ENCODE results near the gene TM7SF3.

Gene TM7SF3

DNA sequence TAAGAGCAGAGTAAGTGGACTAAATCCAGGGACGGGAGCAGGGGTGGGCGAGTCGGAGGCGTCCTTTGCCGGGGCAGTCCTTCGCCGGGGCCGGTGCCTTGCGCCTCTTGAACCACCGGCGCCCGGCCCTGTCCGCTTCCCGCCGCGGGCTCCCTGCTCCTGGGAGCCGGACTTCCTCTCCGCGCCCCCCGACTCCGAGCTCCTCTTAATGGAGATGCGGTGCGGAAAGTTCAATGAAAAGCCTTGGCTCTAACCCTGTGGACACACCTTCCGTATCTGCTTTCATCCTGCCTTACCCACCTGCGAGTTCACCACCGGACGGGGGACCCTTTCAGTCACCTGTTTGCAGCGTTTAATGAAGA, 75.5 kb downstream of the TM7SF3 start:
- ChIA-PET CTCF (interaction anchor here (1.2 kb wide), 1 partner anchor 34 kb away, joined by 3 read pairs; no protein-coding TSS in a partner anchor), POLR2A (no interaction called here)
- no peak for DNase-seq (ENCODE audit: extremely low spot score)
- TF ChIP-seq, protein P1, sequence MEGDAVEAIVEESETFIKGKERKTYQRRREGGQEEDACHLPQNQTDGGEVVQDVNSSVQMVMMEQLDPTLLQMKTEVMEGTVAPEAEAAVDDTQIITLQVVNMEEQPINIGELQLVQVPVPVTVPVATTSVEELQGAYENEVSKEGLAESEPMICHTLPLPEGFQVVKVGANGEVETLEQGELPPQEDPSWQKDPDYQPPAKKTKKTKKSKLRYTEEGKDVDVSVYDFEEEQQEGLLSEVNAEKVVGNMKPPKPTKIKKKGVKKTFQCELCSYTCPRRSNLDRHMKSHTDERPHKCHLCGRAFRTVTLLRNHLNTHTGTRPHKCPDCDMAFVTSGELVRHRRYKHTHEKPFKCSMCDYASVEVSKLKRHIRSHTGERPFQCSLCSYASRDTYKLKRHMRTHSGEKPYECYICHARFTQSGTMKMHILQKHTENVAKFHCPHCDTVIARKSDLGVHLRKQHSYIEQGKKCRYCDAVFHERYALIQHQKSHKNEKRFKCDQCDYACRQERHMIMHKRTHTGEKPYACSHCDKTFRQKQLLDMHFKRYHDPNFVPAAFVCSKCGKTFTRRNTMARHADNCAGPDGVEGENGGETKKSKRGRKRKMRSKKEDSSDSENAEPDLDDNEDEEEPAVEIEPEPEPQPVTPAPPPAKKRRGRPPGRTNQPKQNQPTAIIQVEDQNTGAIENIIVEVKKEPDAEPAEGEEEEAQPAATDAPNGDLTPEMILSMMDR (IDR thresholded peaks at IDR 0.05; ENCODE audit: control extremely low read depth, extremely low read depth, low read depth, missing control alignments), result no peak

DNA sequence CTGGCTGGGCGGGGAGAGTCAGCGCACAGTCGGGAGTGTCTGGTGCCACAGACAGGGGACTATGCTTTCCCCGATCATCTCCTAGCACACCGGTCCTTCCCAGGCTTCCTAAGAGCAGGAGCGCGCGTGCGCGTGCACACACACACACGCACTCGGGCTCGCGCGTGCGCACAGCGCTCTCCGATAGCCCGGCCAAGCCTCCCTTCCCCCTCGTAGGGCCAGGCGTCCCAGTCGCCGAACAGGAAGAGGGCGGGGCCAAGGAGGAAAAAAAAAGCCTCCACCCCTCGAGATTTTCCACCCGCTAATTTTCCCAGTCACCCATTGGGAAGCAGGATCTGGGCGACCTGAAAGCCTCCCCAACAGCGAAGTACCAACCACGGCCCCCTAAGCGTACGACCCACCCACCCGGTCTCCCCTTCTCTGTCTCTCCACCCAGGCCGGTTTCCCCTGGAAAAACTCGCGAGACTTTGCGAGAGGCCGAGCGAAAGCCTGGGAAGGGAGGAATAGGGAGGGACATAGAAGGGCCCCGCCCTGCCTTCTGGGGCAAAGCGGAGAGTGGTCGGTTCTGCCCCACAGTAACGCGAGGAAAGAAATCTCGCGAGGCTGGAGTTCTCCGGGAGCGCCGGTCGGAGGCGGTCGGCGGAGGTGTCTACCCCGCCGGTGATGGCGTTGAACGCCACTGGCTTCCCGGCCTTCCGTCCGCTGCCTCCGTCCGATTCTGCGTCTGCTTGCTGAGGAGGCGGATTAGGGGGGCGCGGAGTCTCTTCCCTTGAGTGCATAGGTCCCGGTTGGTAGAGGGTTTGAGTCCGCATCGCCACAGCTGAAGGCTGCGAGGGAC, 76.1 kb downstream of the TM7SF3 start, which contains the start of the genes FGFR1OP2 and INTS13:
Gene FGFR1OP2, plus strand, starts transcription at position 608 of the 838 bp plus-strand sequence. CDS start 15,689 bp downstream, outside the sequence.
Gene INTS13, minus strand, starts transcription at position 119 of the 838 bp plus-strand sequence. CDS start 1,178 bp downstream, outside the sequence.
- ChIA-PET POLR2A (no interaction called here), CTCF (interaction anchor here (1.2 kb wide), 1 partner anchor 34 kb away, joined by 3 read pairs; no protein-coding TSS in a partner anchor)
- TF ChIP-seq, protein P1 (IDR thresholded peaks at IDR 0.05; ENCODE audit: control extremely low read depth, extremely low read depth, low read depth, missing control alignments), result no peak
- peak; percentile 95 for DNase-seq (ENCODE audit: extremely low spot score)

DNA sequence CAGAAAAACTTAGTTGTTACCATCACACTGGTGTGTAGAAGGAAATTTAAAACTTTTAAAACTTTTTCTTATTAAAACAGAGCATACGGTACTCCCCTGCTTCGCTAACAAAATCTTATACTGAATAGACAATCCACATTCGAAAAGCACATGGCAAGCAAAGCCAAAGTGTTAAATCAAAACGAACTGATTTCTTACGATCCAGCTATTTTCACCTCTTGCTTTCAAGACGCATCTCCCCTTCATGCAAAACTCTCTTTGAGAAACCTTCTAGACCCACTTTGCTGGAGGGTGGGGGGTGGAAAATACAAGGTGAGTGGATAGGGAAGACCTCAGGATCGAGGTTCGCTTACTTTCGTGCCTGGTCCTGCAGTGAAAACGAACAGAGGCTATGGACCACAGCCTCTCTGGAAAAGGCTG, 76.7 kb downstream of the TM7SF3 start:
- POLR2A ChIA-PET, result no interaction called here
- CTCF ChIA-PET, result interaction anchor here (0.9 kb wide), 1 partner anchor 369 kb away, joined by 3 read pairs; no protein-coding TSS in a partner anchor
- TF ChIP-seq, protein P1 (IDR thresholded peaks at IDR 0.05; ENCODE audit: control extremely low read depth, extremely low read depth, low read depth, missing control alignments), result no peak
- no peak for DNase-seq (ENCODE audit: extremely low spot score)

DNA sequence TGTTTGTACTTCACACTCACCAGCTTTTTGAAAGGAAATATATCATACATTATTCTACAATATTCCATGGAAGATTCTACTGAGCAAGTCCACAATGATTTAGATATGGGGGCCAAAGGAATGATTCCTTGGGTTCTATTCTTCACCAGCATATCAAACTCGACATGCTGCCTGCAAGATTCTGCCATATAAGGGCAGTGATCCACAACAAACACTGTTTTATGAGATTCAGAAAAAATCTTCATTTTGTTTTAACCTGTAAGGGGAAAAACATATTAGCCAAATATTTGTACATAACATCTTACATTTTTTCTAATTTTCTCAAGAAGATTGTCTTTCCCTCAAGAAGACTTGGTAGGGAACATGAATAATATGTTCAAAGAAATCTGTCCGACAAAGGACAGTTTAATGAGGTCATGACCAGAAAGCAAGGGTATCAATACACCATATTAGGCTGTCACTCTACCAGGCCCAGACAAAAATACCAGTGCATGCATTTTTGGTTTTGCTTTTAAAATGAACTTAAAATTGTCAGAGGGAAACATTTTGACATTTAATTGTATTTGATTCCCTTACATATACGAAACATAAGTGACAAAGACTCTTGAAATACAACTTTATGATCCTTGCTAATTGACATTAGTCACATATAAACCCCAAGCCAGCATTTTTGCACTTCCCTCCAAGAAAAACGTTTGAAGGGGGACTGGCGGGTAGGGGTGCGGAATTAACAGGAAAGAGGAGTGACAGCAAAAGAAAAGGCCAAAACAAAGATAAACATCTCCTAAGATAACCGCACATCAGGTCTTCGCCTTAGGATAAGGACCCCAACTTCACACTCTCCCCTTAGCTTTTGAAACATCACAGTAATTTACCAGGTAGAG, 77.4 kb downstream of the TM7SF3 start:
- DNase-seq (ENCODE audit: extremely low spot score), result no peak
- TF ChIP-seq, protein P1 (IDR thresholded peaks at IDR 0.05; ENCODE audit: control extremely low read depth, extremely low read depth, low read depth, missing control alignments), result no peak
- ChIA-PET CTCF (interaction anchor here (0.9 to 1.8 kb wide), 4 partner anchors 11 to 370 kb away, joined by 3 to 7 read pairs (median 4); no protein-coding TSS in a partner anchor), POLR2A (interaction anchor here (0.5 kb wide), 1 partner anchor 16 kb away, joined by 5 read pairs; no protein-coding TSS in a partner anchor)

DNA sequence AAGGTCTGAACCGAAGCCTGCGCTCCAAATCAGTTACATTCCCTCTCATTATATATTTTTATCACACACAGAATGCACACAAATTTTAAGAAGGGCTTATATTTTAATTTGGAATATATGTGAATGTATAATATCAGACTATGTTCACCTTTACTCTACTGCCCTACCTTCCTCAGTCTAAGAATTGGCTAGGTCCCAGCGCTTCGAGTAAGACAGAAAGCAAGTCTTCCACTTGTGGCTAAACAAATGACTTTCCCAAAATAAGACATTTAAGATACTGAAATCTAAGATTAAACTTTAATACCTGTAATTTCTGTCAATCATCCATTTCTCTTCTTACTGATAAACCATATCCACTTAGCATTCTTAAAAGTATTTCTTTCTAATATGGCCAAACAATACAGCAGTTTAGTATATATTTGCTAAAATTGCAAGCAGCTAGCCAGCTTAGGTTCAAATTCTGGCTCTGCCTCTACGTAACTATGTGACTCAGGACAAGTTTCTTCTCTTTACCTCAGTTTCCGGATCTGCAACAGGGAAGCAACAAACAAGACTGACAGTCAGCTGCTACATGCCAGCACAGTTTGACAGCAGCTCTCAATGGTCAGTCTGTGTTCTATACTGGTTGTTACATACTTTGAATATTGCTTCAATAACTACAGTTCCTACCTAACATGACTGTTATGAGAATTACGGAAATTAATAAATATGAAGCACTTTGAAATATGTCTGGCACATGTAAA, 78.4 kb downstream of the TM7SF3 start:
- ChIA-PET POLR2A (interaction anchor here (0.5 kb wide), 1 partner anchor 17 kb away, joined by 5 read pairs; no protein-coding TSS in a partner anchor), CTCF (interaction anchor here (1.0 to 1.8 kb wide), 5 partner anchors 10 to 43 kb away, joined by 3 to 7 read pairs (median 6); no protein-coding TSS in a partner anchor)
- TF ChIP-seq, protein P1 (IDR thresholded peaks at IDR 0.05; ENCODE audit: control extremely low read depth, extremely low read depth, low read depth, missing control alignments), result no peak
- DNase-seq (ENCODE audit: extremely low spot score), result no peak

Measured in GM10248 (cell line).